GM10248 (cell line): ENCODE results near the gene IQCH.

Experiments used
- CTCF ChIA-PET: fragments of 300-600 bp; sonication (Branson Sonifier 250); formaldehyde crosslinking; extraction: SDS; loops from one replicate; lab custom pipeline; 2021; ENCODE audit warnings: antibody characterized with exemption; lab: Yijun Ruan, JAX
- POLR2A ChIA-PET: fragments of 350-650 bp; sonication (Branson Sonifier 250); formaldehyde crosslinking; extraction: SDS; loops from one replicate; lab custom pipeline; 2020; ENCODE audit warnings: antibody characterized with exemption; lab: Yijun Ruan, JAX
- DNase-seq: peaks from one replicate; pipeline ENCODE4 v3.0.0; 2012; ENCODE audit errors: extremely low spot score
- TF ChIP-seq, protein P1 (sequence below): IDR thresholded peaks from 2 replicates; pipeline ENCODE4 v1.5.1; 2012; ENCODE audit warnings: mild to moderate bottlenecking, low read depth; ENCODE audit errors: extremely low read depth, missing control alignments, control extremely low read depth

Gene IQCH

DNA sequence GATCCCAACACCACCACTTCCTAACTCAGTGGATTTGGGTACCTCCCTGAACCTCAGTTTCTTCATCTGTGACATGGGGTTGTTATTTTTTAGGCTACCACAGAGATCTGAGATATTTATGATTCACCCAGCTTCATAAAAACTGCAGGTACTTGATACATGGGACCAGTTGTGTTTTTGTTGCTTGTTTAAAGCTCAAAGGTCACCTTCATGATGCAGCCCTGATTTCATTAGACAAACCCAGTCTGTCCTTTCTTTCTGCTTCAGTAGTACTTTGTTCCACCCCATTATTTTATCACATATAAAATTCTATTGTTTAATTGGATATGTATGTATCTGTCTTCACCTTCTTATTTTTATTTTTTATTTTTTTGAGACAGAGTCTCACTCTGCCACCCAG lies 208.9 kb downstream of the IQCH start:
- POLR2A ChIA-PET = no interaction called here
- TF ChIP-seq, protein P1, sequence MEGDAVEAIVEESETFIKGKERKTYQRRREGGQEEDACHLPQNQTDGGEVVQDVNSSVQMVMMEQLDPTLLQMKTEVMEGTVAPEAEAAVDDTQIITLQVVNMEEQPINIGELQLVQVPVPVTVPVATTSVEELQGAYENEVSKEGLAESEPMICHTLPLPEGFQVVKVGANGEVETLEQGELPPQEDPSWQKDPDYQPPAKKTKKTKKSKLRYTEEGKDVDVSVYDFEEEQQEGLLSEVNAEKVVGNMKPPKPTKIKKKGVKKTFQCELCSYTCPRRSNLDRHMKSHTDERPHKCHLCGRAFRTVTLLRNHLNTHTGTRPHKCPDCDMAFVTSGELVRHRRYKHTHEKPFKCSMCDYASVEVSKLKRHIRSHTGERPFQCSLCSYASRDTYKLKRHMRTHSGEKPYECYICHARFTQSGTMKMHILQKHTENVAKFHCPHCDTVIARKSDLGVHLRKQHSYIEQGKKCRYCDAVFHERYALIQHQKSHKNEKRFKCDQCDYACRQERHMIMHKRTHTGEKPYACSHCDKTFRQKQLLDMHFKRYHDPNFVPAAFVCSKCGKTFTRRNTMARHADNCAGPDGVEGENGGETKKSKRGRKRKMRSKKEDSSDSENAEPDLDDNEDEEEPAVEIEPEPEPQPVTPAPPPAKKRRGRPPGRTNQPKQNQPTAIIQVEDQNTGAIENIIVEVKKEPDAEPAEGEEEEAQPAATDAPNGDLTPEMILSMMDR = no peak
- CTCF ChIA-PET = interaction anchor here (1.3 kb wide), 1 partner anchor 31 kb away, joined by 3 read pairs; no protein-coding TSS in a partner anchor
- no peak for DNase-seq

DNA sequence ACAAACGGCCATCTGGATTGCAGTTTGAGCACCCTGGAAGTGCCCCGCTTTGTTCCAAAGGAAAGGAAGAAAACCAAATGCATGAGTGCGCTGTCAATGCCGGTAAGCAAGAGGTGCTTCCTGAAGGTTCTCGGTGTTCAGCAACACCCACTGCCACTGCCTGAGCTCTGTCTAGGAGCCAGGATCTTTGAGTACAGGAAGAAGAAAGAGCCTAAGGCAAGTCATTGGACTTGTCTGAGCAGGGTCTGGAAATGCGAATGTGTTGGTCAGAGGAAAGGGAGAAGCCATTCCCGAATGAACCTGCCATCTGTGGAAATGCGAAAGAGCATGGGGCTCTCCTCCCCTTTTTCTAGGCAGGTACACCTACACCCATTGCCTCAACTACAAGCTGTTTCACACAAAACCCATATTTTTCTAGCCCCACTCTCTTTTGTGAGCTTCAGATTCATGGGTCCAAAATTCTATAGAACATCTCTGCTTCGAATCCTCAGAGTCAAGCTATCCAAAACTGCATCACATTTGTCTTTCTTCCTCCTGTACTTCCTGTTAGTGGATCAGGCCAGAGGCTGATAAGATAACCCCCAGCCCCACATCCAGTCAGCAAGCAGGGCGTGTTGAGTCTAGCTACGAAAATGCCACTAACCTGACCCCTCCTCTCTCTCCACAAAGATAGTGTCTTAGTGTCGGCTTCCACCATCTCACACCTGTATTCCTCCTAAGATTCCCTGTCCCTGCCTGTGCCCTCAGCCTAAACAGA lies 210.8 kb downstream of the IQCH start:
- DNase-seq = no peak
- TF ChIP-seq, protein P1 = no peak
- POLR2A ChIA-PET = no interaction called here
- CTCF ChIA-PET = interaction anchor here (0.9 to 7.4 kb wide), 2 partner anchors 7 to 372 kb away, joined by 3 to 53 read pairs; no protein-coding TSS in a partner anchor

DNA sequence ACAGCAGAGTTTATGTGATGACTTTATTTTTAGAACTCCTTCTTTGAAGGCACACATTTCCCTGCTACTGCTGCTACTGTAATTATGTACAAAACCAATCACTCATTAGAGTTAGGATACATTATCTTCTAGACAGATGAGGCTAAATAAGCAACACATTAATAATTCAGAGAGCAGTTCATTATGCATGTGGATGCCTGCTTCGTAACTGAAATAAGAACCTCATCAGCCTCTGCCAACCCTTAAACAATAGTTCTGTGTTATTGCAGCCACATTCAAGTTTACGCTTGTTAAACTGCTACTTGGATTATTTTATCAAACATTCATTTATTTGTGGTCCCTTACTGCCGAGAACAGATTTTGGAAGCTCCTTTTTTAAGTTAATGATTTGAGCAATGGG lies 213.8 kb downstream of the IQCH start:
- ChIA-PET CTCF (interaction anchor here (1.3 to 7.4 kb wide), 2 partner anchors 11 to 369 kb away, joined by 4 to 53 read pairs; no protein-coding TSS in a partner anchor), POLR2A (no interaction called here)
- no peak for DNase-seq
- TF ChIP-seq, protein P1 = no peak

DNA sequence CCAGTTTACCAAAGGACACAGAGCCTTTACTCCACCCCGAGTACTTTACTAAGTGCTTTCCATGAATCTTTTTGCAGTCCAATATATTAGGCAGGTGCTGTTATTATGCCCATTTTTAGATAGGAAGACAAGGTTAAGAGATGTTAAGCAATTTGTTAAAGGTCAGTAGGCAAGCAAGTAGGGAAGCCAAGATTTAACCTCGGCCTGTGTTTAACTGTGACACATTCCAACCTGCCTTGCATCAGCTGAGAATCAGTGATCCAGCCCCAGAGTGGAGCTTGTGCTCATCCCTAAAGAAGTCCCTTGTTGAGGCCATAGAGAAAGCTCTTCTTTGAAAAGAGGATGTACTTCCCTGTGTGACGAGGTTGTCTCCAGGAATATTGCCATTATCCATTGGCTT lies 215.1 kb downstream of the IQCH start:
- ChIA-PET CTCF (interaction anchor here (1.2 to 7.4 kb wide), 4 partner anchors 12 to 366 kb away, joined by 3 to 53 read pairs (median 4); no protein-coding TSS in a partner anchor), POLR2A (no interaction called here)
- TF ChIP-seq, protein P1 = no peak
- no peak for DNase-seq

DNA sequence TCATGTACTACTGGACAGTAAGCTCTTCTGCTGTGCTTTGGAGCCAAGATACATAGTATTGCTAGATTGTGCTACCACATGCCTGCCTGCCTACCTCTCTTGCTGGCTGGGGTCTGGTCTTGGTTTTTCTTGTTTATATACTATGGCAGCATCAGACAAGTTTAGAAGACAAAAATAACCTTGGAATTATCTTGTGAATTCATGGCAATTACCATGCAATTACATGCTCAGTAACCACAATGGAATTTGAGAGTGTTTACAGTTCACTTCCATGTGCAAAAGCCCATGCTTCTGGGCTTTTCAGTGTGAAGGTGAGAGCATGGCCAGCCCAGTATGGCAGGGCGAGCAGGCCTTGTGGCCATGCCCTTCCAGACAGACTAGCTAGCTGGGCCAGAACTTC lies 218.4 kb downstream of the IQCH start:
- CTCF ChIA-PET = no interaction called here
- POLR2A ChIA-PET = no interaction called here
- TF ChIP-seq, protein P1 = no peak
- DNase-seq = no peak

DNA sequence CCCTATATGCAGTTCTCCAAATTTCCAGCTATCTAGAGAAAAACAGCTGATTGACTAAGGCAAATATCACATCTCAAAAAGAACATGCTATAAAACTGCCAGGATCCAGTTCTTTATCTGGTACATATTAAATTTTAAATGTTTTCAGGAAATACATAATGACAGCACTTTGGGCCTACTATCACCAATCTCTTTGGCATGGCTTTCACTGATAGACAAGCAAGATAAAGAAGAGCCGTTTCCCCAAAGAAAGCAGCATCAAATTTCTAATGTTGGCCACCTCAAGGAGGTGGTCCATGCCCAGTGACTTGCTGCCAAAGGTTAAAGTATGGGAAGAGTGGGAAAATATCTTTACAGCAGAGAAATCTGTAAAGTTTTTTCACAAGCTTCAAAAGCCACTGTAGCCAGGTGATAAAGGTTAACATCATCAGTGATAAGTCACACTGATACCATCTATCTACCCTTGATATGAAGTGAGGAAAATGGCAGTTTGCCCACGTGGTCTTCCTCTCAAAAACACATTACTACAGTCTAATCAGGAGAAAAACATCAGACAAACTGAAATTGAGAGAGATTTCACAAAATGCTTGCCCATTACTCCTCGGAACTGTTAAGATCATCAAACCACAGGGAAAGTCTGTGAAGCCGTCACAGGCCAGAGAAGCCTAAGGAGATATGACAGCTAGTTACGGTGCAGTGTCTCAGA lies 220.0 kb downstream of the IQCH start:
- TF ChIP-seq, protein P1 = no peak
- POLR2A ChIA-PET = no interaction called here
- CTCF ChIA-PET = interaction anchor here (2.1 kb wide), 1 partner anchor 17 kb away, joined by 9 read pairs; no protein-coding TSS in a partner anchor
- no peak for DNase-seq
